GOT3 (cell line): ENCODE measurements around the gene EIF2B1.

Experiments used
- DNase-seq: peaks from one replicate; lab custom pipeline; 2025; ENCODE audit warnings: mixed read lengths; lab: John Stamatoyannopoulos, UW

The EIF2B1 gene

DNA sequence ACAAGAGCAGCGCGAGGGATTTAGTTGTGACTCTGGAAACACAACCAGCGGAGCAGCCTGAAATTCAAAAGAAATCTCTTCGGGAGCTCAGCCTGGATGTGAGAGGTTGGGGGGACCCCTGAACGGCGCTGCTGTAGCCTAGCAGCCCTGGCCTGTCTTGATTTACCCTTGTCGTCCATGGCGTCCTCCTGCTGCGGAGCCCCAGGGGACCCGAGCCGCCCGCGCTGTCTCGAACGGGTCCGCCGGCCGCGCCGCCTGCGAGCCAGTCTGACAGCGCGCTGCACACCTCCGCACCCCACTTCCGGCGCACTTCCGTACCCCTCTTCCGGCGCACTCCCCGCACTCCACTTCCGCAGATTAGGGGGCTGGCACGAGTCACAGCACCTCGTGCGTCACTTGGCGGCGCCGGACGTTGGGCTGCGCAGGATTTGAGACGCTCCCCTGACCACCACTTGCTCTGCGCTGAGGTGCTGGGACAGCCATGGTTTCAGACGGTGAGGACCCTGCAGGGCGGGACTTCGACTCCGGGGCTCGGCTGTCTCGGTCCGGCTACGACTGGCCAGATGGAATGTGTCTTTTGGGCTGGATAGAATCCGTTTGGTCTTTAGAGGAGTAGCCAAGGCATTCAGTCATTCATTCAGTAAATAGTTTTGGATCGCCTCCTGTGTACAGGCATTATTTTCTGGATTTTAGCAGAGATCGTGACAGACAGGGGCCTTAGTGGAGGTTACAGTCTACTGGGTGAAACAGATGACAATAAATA, at the start of gene EIF2B1, which contains the start of gene GTF2H3:
EIF2B1 (minus strand) TSS at position 308 of the 763 bp plus-strand sequence; CDS start at position 179, 129 bp downstream.
GTF2H3 (plus strand) TSS at position 451 of the 763 bp plus-strand sequence; CDS start at position 482, 31 bp downstream.
- peak; percentile 77 for DNase-seq

GRCh38 chr12:123681605-123682004, 48.1 kb upstream of the EIF2B1 start:
- no peak for DNase-seq

GRCh38 chr12:123678981-123679380, 45.5 kb upstream of the EIF2B1 start:
- no peak for DNase-seq

- DNase-seq: no peak
Measured at GRCh38 chr12:123676616-123677320, 43.3 kb upstream of the EIF2B1 start.

DNA sequence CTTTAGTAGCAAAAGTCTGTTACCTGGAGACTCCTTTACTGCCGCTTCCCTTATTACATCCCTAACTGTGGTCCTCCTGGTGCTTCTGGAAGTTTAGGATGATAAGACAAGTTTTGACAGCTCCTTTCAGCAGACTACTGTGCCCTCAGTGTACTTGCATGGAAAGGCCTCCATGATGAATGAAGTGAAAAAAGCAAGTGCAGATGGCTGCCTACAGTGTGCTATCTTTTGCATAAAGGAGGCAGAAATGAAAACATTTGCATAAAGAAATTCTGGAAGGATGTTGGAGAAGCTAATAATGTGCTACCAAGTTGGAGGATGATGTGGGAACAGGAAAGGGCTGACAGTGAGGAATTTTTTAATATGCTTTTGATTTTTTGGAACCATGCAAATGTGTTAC, 42.0 kb upstream of the EIF2B1 start:
- DNase-seq: no peak

DNA sequence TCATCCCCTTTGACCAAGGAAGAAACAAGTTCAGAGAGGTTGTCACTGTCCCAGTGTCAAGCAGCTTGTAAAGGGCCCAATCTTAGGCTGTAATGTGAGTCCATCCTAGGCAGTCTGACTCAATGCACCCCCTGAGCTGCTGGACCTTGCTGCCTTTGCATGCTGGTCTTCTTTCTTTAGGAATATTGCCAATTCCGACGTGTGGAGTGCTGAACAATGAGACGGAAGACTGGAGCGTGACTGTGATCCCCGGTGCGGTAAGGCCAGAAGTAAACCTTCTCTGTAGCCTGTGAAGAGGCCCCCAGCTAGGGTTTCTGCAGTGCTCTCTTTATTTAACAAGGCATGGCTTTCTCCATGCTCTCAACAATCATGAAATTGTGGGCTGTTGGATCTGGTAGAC, 38.4 kb upstream of the EIF2B1 start:
- no peak for DNase-seq

DNA sequence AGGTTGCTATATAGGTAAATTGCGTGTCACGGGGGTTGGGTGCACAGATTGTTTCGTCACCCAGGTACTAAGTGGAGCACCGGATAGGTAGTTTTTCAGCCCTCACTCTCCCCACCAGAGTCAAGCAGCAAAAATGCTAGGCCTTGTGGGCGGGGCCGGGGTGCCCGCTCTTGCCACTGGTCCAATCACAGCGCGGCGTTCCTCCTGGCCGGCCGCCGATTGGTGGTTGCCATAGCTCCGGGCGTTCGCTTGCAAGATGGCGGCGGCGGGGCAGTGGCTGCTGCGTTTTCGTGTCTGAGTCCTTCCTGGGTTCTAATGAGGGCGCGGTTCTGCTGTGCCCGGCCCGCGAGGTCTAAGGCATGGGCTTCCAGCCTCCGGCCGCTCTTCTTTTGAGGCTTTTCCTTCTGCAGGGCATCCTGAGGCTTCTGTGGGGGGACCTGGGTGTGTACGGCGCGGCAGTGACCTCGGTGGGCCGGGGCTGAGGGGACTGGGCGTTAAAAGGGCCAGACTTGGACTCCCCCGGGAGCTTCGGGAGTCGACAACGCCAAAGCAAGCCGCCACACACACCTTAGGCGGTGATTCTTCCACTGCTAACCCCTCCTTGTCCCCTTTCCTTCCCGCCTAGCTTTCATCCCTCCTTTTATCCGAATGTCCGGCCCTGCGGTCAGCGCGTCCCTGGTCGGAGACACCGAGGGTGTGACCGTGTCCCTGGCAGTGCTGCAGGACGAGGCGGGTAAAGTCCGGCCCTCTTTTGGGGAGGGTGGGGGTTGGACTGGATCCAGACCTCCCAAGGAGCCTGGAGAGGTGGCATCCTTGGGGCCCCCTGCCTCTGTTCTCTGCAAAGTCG, 37.6 kb upstream of the EIF2B1 start, which contains the start of gene TCTN2:
TCTN2 (plus strand) TSS at position 232 of the 847 bp plus-strand sequence; CDS start at position 360, 128 bp downstream.
- DNase-seq: peak; percentile 81

DNA sequence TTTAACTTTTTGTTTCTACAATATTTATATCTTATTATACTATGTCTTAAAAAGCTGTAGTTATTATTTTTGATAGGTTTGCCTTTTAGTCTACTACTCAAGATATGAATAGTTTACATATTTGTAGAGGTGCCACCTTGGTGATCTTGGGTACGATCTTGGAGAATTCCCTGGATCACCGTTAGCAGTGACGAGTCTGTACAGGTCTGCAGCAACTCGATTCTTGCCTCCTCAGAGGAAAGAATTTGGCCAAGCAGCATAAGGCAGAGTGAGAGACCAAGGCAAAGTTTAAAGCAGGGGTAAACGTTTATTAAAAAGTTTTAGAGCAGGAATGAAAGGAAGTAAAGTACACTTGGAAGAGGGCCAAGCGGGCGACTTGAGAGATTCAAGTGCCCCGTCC, 34.3 kb upstream of the EIF2B1 start:
- no peak for DNase-seq

DNA sequence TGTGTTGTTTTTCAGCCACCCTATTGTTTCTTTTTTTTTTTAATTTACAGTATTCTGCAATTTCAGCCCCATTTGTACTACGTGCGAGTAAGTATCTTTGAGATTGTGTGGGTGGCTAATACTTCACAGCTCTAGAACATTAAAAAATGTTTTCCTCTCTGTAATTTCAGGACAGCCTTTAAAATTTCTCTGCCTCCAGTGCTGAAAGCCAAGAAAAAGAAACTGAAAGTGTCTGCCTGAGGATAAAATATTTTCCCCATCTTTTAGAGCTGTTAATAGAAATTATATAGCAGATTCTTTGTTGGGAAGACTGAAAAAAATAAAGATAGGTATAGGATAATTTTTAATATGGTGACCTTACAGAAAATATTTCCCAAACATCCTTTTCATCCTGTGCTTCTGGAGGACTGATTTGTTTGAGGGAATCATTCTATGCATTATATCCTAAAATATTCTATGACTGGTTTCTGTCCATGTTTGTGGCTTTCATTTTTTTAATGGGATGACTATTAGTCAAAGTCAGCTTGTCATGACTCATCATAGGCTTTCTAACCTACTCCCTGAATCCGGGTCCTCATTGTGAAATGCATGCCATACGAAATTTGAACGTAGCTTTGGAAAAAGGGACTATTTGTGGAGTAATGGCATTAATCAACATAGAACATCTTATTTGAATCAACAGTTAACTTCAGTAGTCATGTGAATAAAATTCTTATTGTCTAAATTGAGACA, 26.7 kb upstream of the EIF2B1 start:
- no peak for DNase-seq

- no peak for DNase-seq
Measured at GRCh38 chr12:123657211-123657610, 23.7 kb upstream of the EIF2B1 start.

- no peak for DNase-seq
Measured at GRCh38 chr12:123656392-123656791, 22.9 kb upstream of the EIF2B1 start.

DNA sequence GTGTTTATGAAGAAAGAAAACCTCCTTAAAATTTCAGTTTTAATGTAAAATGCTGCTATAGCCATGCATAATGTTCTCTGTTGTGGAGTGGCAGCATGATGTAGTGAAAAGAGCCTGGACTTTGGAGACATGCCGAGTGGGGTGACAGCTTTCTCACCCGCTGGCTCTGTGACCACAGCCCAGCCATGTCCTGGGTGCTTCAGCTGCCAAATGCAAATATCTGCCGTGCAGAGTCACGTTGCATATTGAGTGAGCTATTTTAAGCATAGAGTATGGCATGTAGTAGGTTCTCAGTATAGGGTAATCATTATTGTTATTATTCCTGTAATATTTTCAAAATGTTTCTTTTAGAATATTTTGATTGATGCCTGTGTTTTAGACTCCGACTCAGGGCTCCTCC, 21.9 kb upstream of the EIF2B1 start:
- no peak for DNase-seq

DNA sequence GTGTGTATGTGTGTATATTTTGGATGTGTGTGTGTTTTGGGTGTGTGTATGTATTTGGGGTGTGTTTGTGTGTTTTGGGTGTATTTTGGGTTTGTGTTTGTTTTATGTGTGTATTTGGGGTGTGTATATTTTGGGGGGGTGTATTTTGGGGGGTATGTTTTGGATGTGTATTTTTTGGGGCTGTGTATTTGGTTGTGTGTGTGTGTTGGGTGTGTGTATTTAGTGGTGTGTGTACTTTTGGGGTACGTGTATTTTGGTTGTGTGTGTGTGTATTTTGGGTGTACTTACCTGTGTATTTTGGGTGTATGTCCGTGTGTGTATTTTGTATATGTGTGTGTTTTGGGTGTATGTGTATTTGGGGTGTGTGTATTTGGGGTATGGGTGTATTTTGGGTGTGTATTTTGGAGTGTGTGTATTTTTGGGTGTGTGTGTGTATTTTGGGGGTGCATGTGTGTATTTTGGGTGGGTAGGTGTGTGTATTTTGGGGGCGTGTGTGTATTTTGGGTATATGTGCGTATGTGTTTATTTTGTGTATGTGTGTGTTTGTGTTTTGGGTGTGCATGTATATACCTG, 20.7 kb upstream of the EIF2B1 start:
- DNase-seq: no peak

GRCh38 chr12:123648401-123648800, 14.9 kb upstream of the EIF2B1 start:
- no peak for DNase-seq

DNA sequence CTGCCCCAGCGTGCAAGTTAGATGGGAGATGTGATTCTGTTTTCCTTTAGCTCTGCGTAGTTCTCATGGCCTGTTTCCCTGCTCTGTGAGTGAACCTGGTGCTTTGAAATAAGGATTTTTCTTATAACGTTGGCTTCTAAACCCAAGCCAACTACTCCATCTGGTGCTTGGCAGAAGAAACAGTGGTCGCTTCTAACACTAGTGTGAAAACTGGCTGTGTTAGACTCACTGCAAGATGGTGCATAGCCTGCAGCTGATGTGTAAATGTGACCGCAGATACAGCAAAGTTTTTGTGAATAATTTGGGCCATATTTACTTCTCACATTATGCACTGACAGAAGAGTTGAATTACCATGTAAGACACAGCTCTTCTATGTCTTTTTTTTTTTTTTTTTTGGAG, 12.4 kb upstream of the EIF2B1 start:
- no peak for DNase-seq

DNA sequence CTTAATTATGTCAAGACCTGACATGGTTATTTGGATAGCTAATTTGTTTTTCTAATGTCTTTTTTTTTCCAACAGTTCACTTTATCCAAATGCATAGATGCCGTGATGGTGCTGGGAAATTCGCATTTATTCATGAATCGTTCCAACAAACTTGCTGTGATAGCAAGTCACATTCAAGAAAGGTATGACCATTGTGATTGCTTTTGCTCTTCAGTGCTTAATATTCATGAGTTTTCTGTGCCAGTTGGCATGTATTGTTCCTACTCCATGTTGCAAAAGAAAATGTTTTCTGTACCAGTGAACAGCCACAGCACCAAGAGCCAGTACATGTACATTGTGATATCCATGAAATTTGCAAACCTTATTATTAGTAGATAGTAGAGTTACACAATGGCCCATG, 11.9 kb upstream of the EIF2B1 start:
- DNase-seq: no peak

DNA sequence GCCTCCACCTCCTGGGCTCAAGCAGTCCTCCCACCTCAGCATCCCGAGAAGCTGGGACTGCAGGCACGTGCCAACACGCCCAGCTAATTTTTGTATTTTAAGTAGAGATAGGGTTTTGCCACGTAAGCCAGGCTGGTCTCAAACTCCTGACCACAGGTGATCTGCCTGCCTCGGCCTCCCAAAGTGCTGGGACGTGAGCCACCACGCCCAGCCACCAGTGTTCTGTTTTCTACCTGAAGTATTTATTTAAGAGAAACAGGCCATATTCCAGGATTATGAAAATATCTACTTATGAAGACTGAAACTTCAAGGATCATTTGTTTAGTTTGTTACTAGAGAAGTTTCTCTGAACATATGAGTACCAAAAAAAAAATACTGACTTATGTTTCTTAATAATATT, 10.4 kb upstream of the EIF2B1 start:
- no peak for DNase-seq

GRCh38 chr12:123634142-123634561, 666 bp upstream of the EIF2B1 start:
- DNase-seq: no peak

DNA sequence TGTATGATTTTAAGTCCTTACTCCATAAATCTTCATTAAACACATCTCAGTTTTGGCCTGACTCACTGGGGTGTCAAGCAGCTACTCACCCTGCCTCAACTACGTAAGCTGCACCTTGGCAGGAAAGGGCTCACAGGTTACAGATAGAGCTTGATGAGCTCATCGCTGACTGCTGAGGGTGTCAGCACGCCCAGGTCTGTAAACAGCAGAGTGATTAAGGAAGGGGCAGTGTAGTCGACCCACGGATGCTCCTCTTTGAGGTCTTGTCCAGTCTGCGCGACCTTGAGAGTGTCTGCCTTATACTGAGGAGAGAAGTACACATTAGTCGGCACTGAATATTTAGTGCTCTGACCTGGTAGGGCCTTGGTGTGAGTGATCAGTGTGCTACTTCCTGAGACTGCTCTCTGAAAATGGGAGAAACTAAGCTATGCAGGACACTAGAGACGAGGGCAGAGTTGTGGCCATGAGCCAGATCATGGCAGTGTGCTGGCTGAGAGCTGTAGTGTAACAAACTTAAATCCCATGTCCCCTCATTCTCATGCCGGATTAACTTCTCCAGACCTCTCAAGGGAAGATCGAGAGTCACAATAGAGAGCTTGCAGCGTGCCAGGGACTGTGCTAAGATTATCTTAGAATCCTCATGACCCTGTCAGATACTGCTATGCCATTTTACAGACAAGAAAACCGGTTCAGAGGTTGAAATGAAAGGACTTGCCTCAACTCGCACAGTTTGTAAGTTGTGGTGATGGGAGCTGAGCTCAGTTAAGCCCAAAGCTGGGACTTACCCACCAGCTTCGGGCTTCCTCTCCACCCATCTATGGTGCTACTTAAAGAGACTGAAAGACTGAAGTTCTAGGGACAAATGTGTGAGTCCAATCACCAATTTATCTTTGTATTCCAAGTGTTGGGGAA, 11.6 kb downstream of the EIF2B1 start:
- no peak for DNase-seq

- no peak for DNase-seq
Measured at GRCh38 chr12:123621101-123621500, 12.4 kb downstream of the EIF2B1 start.
